ENCODE measurements around the gene GPRASP1.

- TF ChIP-seq CTCF (IDR thresholded peaks at IDR 0.05) (peak; percentile 38 to 70 (median 57)), POLR2A (IDR thresholded peaks at IDR 0.05) (peak in 1 of 2 donors; percentile 9)
Measured at GRCh38 chrX:102652031-102652688, 877 bp downstream of the GPRASP1 start.
